SK-MEL-5 (cell line): ENCODE measurements around the gene TAMALIN. TPM values are rescaled to one million over a fixed set of nuclear protein-coding genes. Genes with fewer than 3 reads are reported as not detected.
A peak's percentile ranks its signal among the peaks of the same experiment; 100 is the strongest.

Experiments used
- DNase-seq: peaks from one replicate; pipeline ENCODE4 v3.0.0-alpha.2; 2016; ENCODE audit warnings: low read depth, low spot score
- in situ Hi-C: cut with HindIII; loops from 2 replicates; pipeline ENCODE4 v1.10.0; 2016; ENCODE audit warnings: low sequenced_read_pairs, high pct_unique_total_duplicates, low pct_unique_long_range_greater_than_20kb
- total RNA-seq: library from RNA; depleted of rRNA; stranded (reverse); fragments of >200 nt; shearing (Covaris generic); gene quantifications from 2 replicates; pipeline ENCODE4 v1.2.3, GENCODE V29; 2014

The TAMALIN gene
- total RNA-seq, 1 experiment from 2014 or later = 25.5 TPM

- in situ Hi-C loops = no loop called here
- DNase-seq = no peak
These were observed 36.9 kb downstream of the TAMALIN start for GRCh38 chr12:52043386-52044212.

- in situ Hi-C loops = no loop called here
- no peak for DNase-seq
These were observed 37.7 kb downstream of the TAMALIN start for GRCh38 chr12:52044292-52044983.

- no peak for DNase-seq
- in situ Hi-C loops = no loop called here
These were observed 39.1 kb downstream of the TAMALIN start for GRCh38 chr12:52045794-52046199.

- no peak for DNase-seq
- in situ Hi-C loops = no loop called here
These were observed 40.1 kb downstream of the TAMALIN start for GRCh38 chr12:52046859-52047258.

- in situ Hi-C loops = no loop called here
- DNase-seq = no peak
These were observed 42.5 kb downstream of the TAMALIN start for GRCh38 chr12:52049286-52049685.

- no peak for DNase-seq
- in situ Hi-C loops = no loop called here
These were observed 42.9 kb downstream of the TAMALIN start for GRCh38 chr12:52049688-52050087.

GRCh38 chr12:52050116-52050757 lies 43.5 kb downstream of the TAMALIN start:
- no peak for DNase-seq
- in situ Hi-C loops = no loop called here

- peak; percentile 95 for DNase-seq
- in situ Hi-C loops = no loop called here
These were observed 44.2 kb downstream of the TAMALIN start, which contains the start of gene NR4A1 for GRCh38 chr12:52050758-52051541. Gene NR4A1, plus strand, starts transcription at chr12:52051442. Its CDS starts 2,887 bp downstream, at chr12:52054329.

GRCh38 chr12:52052468-52053186 lies 45.9 kb downstream of the TAMALIN start:
- in situ Hi-C loops = no loop called here
- DNase-seq = no peak

GRCh38 chr12:52053536-52054209 lies 46.9 kb downstream of the TAMALIN start:
- no peak for DNase-seq
- in situ Hi-C loops = no loop called here

- in situ Hi-C loops = no loop called here
- no peak for DNase-seq
These were observed 47.6 kb downstream of the TAMALIN start for GRCh38 chr12:52054231-52054832.

GRCh38 chr12:52054833-52055730 lies 48.3 kb downstream of the TAMALIN start:
- no peak for DNase-seq

GRCh38 chr12:52055731-52056711 lies 49.3 kb downstream of the TAMALIN start:
- in situ Hi-C loops = no loop called here
- DNase-seq = no peak

More at GRCh38 chr12:52054833-52055730, 48.3 kb downstream of the TAMALIN start:
- in situ Hi-C loops = no loop called here
